ENCODE data around the gene NR3C2.
"Not testable (repeated sequence)": the region's sequence is repeated elsewhere in the genome, so short reads cannot be mapped to it uniquely, and the experiment has no call there.

NR3C2 gene

DNA sequence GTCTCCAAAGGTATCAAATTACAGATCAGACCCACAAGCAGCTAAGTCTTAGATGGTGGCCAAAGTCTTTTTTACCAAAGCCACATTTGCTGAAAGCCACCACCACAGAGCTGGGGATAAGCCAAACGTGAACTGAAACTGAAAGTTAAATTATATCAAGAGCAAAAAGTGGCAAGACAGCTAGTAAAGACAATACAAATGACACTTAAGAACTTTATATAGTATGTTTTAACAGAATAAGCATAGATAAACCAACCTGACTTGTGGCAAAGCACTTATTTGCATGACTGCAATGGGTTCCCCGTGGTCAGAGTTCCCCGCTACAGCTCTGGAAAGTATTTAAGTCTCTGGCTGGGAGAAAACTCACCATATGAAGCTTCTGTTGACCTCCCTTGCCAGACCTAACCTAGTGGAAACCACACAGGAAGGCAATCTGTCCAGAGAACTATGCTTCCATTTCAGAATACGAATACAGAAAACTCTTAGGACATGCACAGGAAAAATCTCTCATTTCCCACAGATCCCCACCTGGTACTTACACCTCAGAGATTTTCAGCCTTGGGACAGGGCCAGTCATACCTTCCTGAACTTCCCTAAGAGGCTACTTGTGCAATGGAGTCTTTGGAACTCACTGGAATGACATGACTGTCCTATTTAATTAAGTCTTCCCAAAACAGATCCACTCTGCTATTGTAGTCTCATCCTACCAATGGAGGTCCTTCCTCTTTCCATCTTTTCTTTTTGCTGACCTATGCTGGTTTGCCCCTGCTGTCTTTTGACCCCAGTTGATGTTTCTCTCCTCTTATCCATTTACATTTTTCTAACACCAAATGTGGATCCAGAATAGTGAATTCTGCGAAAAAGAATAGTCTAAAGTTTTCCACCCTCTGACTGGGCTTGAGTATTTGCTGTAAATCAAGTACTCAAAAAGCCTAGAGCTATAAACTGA is 225.1 kb downstream of the NR3C2 start:
- no peak for DNase-seq (ENCODE audit: low spot score)

DNA sequence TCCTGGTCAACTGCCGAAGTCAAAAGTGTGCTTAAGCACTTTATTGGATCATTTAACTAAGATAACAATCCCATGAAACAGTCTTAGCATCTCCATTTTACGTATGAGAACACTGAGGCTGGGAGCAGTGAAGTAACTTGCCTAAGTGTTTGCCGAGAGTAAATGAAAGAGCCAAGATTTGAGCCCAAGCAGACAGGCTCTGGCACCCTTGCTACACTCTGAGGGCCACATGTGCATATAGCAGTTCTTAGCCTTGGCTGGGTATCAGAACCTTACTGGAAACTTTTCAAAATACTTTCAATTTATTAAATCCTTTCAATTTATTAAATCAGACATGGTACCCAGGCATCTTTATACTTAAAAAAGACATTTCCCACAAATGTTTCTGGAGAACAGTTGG is 225.9 kb downstream of the NR3C2 start:
- DNase-seq (ENCODE audit: low spot score), result no peak

DNA sequence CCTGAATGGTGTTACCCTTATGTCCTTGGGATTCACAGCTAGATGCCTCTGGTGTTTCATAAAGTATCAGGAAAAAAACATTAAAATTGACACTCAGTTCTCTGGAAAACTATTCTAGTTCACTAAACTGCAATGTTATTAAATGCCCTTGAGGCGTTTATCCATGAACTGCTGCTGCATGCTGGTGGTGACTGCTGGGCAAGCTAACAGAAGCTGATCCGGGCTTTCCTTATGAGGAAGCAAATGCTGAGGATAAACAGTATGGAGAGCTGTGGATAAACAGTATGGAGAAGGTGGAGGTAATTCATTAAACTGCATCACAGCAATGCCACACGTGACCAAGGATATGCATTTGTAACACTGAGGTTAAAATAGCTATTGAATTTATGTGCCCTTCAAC is 227.0 kb downstream of the NR3C2 start:
- no peak for DNase-seq (ENCODE audit: low spot score)

DNA sequence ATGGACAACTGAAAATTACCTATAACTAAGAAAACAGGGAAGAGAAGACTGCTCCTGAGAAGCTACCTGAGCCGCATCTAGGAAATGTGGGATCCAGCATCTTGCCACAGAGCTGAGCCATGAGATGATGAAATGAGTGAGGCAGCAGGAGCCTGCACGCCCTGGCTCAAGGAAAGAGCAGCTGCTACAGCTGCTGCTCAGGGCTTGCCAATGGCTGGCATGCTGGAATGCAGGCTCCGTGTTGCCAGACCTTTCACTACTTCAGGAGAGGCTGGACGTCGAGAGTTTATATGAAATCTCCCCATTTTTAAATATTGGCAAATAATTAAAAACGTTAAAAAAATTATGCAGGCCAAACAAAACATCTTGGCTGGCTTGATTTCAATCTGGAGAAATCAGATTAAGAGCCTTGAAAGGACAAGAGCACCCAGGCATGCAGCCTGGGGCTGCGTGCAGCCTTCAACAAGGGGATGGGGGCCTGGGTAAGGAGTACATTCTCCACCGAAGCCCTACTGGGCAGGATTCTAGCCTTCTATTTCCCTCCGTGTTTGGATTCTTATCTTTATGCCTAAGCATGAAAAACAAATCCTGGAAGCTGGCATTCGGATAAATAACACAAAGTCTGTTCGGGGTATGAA is 227.6 kb downstream of the NR3C2 start:
- no peak for DNase-seq (ENCODE audit: low spot score)

DNA sequence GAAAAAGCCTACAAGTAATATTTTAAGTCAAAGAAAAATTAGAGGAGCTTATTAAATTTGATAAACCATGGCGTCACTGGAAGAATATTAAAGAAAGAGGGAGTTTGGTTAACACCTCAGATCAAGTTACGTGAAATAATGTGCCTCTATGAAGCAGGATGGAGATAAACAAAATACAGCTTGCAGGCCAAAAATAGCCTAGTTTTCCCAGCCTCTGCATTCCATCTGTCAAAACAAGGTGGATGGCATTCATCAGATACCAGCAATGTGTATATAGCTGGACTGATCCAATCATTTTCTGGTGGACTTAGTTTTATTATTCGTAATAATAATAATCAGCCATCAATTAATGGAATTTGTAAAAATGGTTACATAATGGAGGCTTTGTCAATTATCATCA is 230.7 kb downstream of the NR3C2 start:
- no peak for DNase-seq (ENCODE audit: low spot score)

DNA sequence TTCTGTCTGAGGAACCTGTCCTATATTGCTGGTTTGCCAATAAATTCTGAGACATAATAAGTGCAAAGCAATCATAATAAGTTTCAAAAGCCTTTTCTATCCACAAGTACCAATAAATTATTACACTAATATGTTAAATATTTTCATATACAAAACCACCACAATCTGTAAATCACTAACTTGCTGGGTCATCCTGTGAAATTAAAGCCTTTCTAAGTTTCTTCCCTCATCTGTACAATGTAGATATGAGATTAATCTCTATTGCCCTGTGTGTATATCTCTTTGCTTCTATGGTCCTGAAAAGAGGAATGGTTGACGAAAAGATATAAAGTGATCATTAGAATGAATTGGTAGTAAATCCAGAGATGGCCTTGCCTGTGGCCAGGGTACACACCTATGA is 231.6 kb downstream of the NR3C2 start:
- DNase-seq (ENCODE audit: low spot score), result no peak

DNA sequence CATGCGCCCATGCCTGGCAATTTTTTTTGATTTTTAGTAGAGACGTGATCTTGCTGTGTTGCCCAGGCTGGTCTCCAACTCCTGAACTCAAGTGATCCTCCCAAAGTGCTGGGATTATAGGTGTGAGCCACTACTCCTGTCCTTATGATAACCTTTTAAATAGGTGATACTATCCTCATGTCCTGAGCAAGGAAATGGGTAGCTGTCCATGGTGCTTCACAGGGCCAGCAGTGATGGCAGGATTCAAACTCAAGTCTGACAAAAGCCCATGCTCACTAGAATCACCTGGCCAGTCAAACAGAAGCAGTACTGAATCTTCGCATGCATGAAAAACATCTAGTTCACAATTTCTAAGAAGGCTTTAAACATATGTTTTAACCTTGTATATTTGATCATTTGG is 235.1 kb downstream of the NR3C2 start:
- DNase-seq (ENCODE audit: low spot score), result no peak

DNA sequence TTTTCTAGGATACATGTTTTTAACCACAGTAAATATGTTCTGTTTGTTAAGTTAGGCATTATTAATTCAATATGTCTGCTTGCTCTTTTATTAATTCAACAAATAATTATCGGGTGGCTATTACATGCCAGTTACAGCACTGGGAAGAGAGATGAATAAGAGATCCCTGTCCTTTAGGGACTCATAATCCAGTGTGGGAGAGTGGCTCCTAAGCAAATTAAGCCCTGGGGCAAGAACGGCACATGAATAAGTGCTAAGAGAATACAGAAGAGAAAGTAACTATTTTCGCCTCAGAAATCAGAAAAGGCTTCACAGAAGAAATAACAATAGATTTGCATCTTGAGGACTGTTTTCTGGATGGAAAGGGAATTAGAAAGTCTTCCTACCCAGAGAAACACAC is 236.7 kb downstream of the NR3C2 start:
- DNase-seq (ENCODE audit: low spot score), result no peak

DNA sequence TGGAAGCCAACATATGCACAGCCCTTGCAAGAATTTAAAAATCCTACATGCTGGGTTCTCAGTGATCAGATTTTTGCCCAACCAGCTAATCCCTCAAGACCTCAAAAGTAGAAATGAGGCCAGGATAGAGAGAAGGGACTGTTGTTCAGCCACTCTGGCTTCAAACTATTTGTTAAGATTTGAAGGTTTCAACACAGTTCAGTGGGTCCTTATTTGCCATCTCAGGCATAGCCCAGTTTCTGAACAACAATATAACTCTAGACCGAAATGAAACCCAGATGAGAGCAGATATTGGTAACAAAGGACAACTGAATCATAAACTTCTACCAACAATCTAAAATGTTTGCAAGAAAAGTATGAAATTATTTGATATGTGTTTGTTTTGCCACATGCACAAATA is 237.3 kb downstream of the NR3C2 start:
- no peak for DNase-seq (ENCODE audit: low spot score)

DNA sequence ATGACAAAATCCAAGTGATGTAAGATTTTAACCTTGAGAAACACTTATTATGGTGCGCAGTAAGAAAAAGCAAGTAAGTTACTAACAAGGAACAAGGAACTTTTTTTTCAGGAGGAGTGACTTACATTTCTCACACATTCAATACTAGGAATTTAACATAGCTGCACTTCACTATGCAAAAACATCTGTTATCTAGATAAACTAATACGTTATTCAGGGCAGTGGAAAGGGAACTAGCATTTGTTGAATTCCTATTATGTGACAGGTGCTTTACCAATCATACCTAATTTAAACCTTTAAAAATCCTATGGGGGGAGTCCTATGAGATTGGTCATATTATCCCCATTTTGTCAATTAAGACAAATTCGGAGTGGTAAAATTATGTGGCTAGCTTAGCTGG is 238.0 kb downstream of the NR3C2 start:
- DNase-seq (ENCODE audit: low spot score), result no peak

DNA sequence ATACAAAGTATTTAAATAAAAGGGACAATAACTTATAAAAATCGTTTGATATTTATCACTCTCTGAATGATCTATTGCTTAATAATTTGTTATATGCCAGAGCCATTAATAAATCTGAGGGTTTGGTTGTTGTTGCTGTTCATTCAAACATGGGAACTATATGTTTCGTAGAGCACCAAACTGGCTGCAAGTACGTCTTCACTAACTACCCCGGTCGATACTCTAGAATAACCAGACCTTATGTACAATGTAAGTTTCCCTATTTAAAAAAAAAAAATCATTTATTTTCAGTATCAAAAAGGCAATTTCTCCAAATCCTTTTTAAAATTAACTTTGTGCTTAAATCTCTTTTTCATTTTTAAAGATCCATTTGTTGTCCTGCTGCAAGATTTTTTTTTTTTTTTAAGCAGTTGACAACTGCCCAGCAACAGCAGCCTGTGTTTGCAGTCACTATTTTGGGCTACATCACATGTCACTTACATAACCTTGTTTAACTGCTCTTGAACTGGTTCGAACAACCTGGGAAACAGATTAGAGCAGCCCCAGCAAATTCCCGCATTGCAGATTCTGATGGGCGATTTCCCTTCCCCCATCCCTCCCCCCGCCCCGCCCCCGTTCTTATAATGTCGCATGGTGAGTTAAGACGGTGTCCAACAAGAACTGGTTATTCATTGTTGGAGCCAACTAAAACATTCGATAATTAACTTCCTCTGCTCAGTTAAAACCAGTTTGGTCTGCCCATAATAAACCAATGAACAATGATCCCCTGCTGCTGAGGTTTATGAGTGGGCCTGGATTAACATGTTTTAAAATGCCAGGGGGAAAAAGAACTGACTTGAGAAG is 238.9 kb downstream of the NR3C2 start:
- no peak for DNase-seq (ENCODE audit: low spot score)

DNA sequence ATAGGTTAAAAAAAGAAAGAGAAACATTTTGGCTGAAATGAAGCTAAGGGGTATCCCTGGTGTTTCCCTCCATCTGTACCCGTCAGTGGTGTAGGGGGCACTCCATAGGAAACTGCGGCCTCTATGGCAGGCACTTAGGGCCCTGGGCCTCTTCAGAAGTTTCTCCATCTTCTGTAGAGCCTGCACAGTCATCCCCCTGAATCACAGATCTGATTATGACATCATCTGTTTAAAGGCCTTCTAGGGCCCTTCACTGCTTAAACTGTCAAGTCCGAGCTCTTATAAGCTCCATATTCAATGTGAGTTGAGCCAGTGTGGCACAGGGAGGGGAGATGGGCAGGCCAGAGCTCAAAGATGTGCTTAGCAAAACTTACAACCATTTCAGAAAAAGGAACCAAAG is 241.3 kb downstream of the NR3C2 start:
- DNase-seq (ENCODE audit: low spot score), result no peak

DNA sequence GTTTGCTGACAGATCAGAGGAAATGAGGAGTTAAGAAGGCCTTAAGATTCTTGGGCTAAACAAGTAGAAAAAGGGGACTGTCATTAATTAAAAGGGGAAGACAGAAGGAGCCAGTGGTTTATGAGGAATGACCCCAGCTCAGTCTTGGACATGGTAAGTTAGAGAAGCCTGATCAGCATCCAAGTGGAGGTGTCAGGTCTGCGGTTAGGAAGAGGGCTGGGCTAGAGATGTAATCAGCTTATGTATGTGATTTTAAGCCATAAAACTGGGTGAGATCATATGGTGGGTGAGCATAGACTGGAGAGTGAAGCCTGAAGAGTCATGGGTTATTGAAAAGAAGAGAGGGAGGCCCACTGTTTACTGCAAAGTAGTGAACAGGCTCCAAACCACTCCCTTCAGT is 246.1 kb downstream of the NR3C2 start:
- no peak for DNase-seq (ENCODE audit: low spot score)

DNA sequence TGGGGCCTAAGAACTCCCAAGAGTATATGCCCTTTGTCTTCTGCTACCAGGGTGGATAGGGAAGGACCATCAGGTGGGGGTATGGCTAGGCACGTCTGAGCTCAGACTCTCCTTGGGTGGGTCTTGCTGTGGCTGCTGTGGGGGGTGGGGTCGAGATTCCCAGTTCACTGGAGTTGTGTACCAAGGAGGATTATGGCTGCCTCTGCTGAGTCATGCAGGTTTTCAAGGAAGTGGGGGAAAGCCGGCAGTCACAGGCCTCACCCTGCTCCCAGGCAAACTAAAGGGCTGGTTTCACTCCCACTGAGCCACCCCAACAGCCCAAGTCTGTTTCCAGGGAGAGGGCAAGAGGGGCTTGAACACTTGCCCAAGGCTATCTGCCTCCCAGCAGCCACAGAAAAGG is 249.7 kb downstream of the NR3C2 start:
- no peak for DNase-seq (ENCODE audit: low spot score)

DNA sequence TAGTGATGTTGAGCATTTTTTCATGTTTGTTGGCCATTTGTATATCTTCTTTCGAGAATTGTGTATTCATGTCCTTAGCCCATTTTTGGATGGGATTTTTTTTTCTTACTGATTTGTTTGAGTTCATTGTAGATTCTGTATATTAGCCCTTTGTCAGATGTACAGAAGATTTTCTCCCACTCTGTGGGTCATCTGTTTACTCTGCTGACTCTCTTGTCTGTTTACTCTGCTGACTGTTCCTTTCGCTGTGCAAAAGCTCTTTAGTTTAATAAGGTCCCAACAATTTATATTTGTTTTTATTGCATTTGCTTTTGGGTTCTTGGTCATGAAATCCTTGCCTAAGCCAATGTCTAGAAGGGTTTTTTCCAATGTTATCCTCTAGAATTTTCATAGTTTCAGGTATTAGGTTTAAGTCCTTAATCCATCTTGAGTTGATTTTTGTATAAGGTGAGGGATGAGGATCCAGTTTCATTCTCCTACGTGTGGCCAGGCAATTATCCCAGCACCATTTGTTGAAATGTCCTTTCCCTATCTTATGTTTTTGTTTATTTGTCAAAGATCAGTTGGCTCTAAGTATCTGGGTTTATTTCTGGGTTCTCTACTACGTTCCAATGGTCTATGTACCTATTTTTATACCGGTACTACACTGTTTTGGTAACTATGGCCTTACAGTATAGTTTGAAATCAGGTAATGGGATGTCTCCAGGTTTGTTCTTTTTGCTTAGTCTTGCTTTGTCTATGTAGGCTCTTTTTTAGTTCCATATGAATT is 254.6 kb downstream of the NR3C2 start:
- not testable (repeated sequence) for DNase-seq (ENCODE audit: low spot score)

DNA sequence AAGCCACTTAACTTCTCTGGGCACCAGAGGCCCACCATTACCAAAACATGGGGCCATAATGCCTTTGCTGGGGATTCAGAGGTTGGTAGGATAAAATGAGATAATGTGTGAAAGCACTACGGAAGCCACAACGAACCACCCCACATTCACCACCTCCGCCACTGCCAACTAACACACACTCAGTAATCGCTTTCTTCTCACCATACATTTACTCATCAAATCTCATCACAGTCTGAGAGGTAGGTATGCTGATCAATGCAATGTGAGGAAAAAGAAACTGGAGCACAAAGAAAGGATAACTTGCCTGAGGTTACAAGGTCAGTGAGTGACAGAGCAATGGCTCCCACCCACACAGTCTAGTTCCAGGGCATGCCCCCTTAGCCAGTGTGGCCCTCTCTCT is 257.3 kb downstream of the NR3C2 start:
- no peak for DNase-seq (ENCODE audit: low spot score)

DNA sequence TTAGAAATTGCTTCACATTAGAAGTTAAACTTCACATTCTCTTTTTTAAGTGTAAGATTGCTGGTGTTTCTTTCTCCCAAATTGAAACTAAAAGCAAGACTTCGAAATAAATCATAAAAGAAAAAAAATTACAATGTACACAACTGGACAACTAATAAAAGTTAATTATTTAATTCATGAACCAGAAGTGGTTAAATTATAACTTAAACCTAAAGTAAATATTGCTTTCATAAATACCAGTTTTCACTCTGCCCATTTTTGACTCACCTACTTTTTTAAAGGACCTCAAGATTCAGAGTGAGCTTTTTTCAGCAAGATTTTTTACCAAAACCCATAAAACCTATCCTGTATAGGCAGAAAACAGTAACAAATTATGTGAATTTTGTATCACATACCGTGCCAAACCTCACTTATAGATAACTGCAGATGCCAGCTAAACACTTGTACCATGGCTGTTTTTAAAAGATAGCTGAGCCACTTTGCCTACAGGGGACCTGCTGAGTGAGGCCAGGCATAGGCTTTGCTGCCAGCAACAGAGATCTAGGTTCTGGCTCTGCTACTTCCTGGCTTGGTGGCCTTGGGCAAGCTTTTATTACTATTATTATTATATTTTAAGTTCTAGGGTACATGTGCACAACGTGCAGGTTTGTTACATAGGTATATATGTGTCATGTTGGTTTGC is 259.8 kb downstream of the NR3C2 start:
- no peak for DNase-seq (ENCODE audit: low spot score)

DNA sequence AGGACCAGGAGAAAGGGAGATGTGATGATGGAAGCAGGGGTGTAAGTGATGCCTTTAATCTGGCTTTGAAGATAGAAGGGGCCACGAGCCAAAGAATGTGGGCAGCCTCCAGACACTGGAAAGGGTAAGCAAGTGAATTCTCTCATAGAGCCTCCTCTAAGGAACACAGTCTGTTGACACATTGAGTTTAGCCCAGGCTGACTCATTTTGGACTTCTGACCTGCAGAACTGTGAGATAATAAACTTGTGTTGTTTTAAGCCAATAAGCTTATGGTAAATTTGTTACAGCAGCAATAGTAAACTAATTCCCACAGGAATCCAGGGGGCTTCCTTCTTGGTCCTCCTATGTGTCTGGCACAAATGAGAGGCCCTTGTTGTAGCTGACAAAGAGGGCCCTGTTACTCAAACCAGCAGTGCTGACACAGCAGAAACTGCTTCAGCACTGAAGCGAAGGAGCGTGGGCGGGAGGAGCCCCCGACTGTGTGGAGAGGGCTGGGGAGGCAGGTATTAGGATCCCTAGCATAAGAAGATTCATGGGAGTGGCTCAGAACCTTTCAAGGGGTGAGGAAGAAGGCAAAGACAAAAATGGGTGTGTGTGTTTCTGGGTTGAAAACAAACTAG is 268.7 kb downstream of the NR3C2 start:
- no peak for DNase-seq (ENCODE audit: low spot score)

DNA sequence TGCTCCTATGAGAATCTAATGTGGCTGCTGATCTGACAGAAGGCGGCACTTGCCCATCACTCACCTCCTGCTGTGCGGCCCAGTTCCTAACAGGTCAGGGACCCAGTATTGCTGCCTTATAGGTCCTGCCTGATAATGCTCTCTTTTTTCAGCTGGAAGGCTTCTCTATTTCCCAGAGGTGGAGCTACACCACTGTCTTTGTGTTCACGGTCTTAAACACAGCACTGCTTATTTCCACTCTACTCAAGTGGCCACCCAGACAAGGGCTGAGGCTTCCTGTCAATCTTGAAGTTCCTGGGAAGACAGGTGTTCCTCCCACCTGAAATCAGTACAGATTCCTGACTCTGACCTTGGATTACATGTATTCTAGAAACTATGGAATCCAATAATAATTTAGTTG is 270.6 kb downstream of the NR3C2 start:
- no peak for DNase-seq (ENCODE audit: low spot score)

DNA sequence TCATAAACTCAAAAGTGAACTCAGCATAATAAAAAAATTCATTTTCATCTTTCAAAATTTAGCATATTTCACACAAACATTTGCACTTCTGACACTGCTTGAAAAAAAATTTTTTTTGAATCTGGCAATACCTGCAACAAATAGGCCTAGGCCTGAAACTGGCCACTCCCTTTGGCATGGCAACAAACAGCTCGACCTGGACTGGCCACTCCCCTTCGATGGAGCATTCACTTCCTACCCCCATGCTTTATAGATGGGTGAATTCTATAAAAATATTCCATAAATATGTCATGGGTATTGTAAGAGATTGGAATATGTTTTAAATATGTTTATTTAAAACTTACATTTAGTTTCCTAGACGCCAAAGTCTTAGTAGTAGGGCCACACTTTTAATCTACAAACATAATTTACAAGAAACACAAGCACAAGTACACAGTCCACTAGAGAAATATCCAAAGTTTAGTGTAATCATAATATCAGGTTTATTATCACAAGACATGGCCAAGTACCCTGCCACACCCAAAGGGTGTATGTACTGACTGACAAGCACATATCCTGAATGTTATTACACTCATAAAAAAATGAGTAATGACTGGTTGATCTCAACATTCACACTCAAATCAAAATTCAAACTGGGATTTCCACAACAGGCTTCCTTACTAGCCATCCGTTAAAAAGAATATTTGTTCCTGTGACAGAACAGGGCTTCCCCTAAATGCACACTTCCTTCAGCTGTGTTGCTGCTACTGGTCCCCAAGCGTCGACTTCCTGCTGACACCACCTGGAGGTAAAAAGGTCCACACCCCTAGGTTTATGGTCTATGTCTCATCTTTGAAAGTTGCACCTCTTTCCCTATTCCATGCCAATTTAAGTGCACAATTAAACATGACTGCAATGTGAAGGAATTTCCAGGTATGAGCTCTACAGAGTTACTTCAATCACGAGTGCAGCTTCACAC is 271.5 kb downstream of the NR3C2 start:
- DNase-seq (ENCODE audit: low spot score), result no peak

Measured in hepatic stellate cell (primary cell).